Adipocyte (in vitro differentiated cells): ENCODE results near the gene DES.

Experiments used
- DNase-seq: peaks from one replicate; pipeline ENCODE4 v3.0.0-alpha.2; 2015; ENCODE audit warnings: low read depth
- H3K27me3 ChIP-seq: replicated peaks from 2 replicates; pipeline ENCODE4 v1.7.0; 2013; ENCODE audit warnings: mild to moderate bottlenecking, low read length, moderate library complexity; ENCODE audit not compliant: control insufficient read depth, insufficient read depth
- H3K36me3 ChIP-seq: 2 replicates; pipeline ENCODE4 v1.7.0; 2013; ENCODE audit warnings: low read length, mild to moderate bottlenecking, moderate library complexity; ENCODE audit not compliant: control insufficient read depth, insufficient read depth, severe bottlenecking
- H3K4me1 ChIP-seq: 2 replicates; pipeline ENCODE4 v1.7.0; 2013; ENCODE audit warnings: mild to moderate bottlenecking, low read length, moderate library complexity; ENCODE audit not compliant: control insufficient read depth, insufficient read depth
- H3K4me3 ChIP-seq: 2 replicates; pipeline ENCODE4 v1.7.0; 2013; ENCODE audit warnings: mild to moderate bottlenecking, low read length, moderate library complexity
- H3K9ac ChIP-seq: 2 replicates; pipeline ENCODE4 v1.7.0; 2013; ENCODE audit warnings: mild to moderate bottlenecking, low read length, moderate library complexity
- H3K9me3 ChIP-seq: 2 replicates; pipeline ENCODE4 v1.7.0; 2013; ENCODE audit warnings: mild to moderate bottlenecking, low read length, moderate library complexity; ENCODE audit not compliant: control insufficient read depth

DES gene

DNA sequence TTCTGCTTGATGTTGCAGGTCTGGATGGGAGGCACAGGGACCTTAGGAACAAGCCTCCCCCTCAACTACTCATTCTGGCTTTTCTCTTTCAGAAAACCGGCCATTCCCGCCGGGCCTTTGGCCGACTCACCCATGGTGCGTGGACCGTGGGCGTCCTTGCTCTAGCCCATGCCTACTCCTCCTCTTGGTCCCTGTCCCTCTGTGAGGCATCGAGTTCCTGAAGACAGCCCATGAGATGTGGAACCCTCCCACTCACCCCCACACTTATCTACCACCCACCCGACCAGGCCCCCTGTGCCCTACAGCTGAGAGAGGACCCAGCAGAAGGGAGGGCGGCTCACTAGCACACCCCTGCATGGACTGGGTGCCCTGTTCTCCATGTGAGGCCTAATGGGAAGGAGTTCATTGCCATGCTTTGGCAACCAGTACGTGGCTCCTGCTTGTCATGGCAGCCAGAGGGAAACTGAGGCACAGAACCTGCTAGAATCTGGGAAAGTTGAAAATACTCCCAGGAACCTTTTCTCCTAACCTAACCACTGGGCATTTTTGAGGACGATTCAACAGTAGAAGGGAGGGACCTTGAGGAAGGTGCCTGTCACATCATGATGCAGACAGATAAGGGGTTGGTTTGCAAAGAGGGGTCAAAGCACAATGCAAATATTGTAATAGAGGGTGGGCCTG is 25.0 kb downstream of the DES start:
- DNase-seq = no peak
- H3K9me3 ChIP-seq = no peaks in the 10 kb centered on the region
- no peaks in the 10 kb centered on the region for H3K36me3 ChIP-seq
- H3K4me3 ChIP-seq = peak overlapping the region; percentile 72
- H3K9ac ChIP-seq = no peak overlapping the region
- no peaks in the 10 kb centered on the region for H3K27me3 ChIP-seq
- peaks cover 17% of the 10 kb centered on the region for H3K4me1 ChIP-seq

GRCh38 chr2:219443697-219444023 is 25.5 kb downstream of the DES start:
- Histone ChIP-seq H3K9me3 (no peaks in the 10 kb centered on the region), H3K9ac (no peak overlapping the region), H3K4me1 (peaks cover 17% of the 10 kb centered on the region), H3K4me3 (no peak overlapping the region), H3K27me3 (no peaks in the 10 kb centered on the region), H3K36me3 (no peaks in the 10 kb centered on the region)
- no peak for DNase-seq

DNA sequence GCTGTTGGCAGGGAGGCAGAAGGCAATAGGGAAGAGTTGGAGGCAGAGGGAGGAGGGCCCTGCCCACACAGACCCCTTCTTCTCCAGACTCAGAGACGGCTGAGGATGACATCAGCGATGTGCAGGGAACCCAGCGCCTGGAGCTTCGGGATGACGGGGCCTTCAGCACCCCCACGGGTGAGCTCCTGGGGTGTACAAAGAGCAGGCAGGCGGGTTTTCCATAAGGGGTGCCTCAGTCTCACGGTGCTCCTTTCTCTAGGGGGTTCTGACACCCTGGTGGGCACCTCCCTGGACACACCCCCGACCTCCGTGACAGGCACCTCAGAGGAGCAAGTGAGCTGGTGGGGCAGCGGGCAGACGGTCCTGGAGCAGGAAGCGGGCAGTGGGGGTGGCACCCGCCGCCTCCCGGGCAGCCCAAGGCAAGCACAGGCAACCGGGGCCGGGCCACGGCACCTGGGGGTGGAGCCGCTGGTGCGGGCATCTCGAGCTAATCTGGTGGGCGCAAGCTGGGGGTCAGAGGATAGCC is 26.5 kb downstream of the DES start:
- Histone ChIP-seq H3K9ac (no peak overlapping the region), H3K4me1 (peaks cover 17% of the 10 kb centered on the region), H3K36me3 (no peaks in the 10 kb centered on the region), H3K9me3 (no peaks in the 10 kb centered on the region), H3K4me3 (no peak overlapping the region), H3K27me3 (no peaks in the 10 kb centered on the region)
- DNase-seq = no peak

GRCh38 chr2:219445220-219445640 is 27.1 kb downstream of the DES start:
- Histone ChIP-seq H3K9me3 (no peaks in the 10 kb centered on the region), H3K4me3 (no peak overlapping the region), H3K27me3 (no peaks in the 10 kb centered on the region), H3K36me3 (no peaks in the 10 kb centered on the region), H3K9ac (peak overlapping the region; percentile 19), H3K4me1 (peaks cover 17% of the 10 kb centered on the region)
- DNase-seq = no peak

- H3K4me1 ChIP-seq = peaks cover 14% of the 10 kb centered on the region
- no peak overlapping the region for H3K4me3 ChIP-seq
- no peaks in the 10 kb centered on the region for H3K36me3 ChIP-seq
- peak; percentile 70 for DNase-seq
- H3K9ac ChIP-seq = peak overlapping the region; percentile 21
- H3K27me3 ChIP-seq = no peaks in the 10 kb centered on the region
- H3K9me3 ChIP-seq = no peaks in the 10 kb centered on the region
These were observed 27.9 kb downstream of the DES start for GRCh38 chr2:219446101-219446504.

- H3K4me3 ChIP-seq = no peak overlapping the region
- H3K9me3 ChIP-seq = no peaks in the 10 kb centered on the region
- DNase-seq = no peak
- no peaks in the 10 kb centered on the region for H3K27me3 ChIP-seq
- H3K4me1 ChIP-seq = peaks cover 12% of the 10 kb centered on the region
- H3K36me3 ChIP-seq = no peaks in the 10 kb centered on the region
- H3K9ac ChIP-seq = peak overlapping the region; percentile 14
These were observed 28.5 kb downstream of the DES start for GRCh38 chr2:219446689-219447088.

GRCh38 chr2:219447242-219448098 is 29.3 kb downstream of the DES start:
- DNase-seq = no peak
- H3K27me3 ChIP-seq = no peaks in the 10 kb centered on the region
- H3K9ac ChIP-seq = no peak overlapping the region
- H3K4me1 ChIP-seq = peaks cover 20% of the 10 kb centered on the region
- no peaks in the 10 kb centered on the region for H3K9me3 ChIP-seq
- H3K36me3 ChIP-seq = no peaks in the 10 kb centered on the region
- no peak overlapping the region for H3K4me3 ChIP-seq

DNA sequence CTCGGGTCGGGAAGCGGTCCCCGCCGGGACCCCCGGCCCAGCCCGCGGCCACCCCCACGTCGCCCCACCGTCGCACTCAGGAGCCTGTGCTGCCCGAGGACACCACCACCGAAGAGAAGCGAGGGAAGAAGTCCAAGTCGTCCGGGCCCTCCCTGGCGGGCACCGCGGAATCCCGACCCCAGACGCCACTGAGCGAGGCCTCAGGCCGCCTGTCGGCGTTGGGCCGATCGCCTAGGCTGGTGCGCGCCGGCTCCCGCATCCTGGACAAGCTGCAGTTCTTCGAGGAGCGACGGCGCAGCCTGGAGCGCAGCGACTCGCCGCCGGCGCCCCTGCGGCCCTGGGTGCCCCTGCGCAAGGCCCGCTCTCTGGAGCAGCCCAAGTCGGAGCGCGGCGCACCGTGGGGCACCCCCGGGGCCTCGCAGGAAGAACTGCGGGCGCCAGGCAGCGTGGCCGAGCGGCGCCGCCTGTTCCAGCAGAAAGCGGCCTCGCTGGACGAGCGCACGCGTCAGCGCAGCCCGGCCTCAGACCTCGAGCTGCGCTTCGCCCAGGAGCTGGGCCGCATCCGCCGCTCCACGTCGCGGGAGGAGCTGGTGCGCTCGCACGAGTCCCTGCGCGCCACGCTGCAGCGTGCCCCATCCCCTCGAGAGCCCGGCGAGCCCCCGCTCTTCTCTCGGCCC is 30.1 kb downstream of the DES start:
- H3K4me1 ChIP-seq = peaks cover 27% of the 10 kb centered on the region
- no peak overlapping the region for H3K4me3 ChIP-seq
- no peak overlapping the region for H3K9ac ChIP-seq
- no peaks in the 10 kb centered on the region for H3K27me3 ChIP-seq
- H3K9me3 ChIP-seq = no peaks in the 10 kb centered on the region
- H3K36me3 ChIP-seq = no peaks in the 10 kb centered on the region
- DNase-seq = no peak

- Histone ChIP-seq H3K4me1 (peaks cover 33% of the 10 kb centered on the region), H3K27me3 (no peaks in the 10 kb centered on the region), H3K9me3 (no peaks in the 10 kb centered on the region), H3K36me3 (no peaks in the 10 kb centered on the region), H3K4me3 (no peak overlapping the region), H3K9ac (no peak overlapping the region)
- DNase-seq = no peak
These were observed 30.7 kb downstream of the DES start for GRCh38 chr2:219448776-219449341.

DNA sequence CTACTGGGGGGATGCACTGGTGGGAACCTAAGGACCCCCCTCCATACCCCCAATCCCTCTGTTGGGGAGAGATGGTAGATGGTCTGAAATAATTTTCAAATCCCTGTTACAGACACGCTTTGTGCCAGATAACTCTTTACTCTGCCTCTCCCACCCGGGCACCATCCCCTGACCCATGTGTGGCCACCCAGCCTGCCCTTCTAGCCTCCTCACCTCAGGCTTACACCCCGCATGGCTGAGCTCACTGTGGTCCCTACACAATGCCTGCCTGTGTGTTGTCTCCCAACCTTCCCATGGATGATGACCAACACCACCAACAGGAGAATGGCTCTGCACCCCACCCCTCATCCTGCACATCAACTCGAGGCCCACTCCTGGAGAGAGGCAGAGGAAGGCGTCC is 31.4 kb downstream of the DES start:
- H3K27me3 ChIP-seq = no peaks in the 10 kb centered on the region
- H3K9me3 ChIP-seq = no peaks in the 10 kb centered on the region
- no peak for DNase-seq
- no peak overlapping the region for H3K4me3 ChIP-seq
- H3K9ac ChIP-seq = no peak overlapping the region
- no peaks in the 10 kb centered on the region for H3K36me3 ChIP-seq
- H3K4me1 ChIP-seq = peaks cover 37% of the 10 kb centered on the region
